IMR-90 (cell line): ENCODE measurements around the gene EIF1. TPM values are rescaled to one million over a fixed set of nuclear protein-coding genes. Genes with fewer than 3 reads are reported as not detected.

Experiments used
- ATAC-seq: fragments of 200-7000 bp; cut with Tn5 transposase; 2 replicates; pipeline ENCODE4 v1.9.1; 2020; ENCODE audit warnings: low read depth, mild to moderate bottlenecking, moderate library complexity
- BruUV-seq: library from RNA; stranded (reverse); fragments of 400-500 nt; replicated peaks from 2 replicates; lab custom pipeline; 2021; lab: Mats Ljungman, UMichigan
- CTCF ChIA-PET: fragments of 300-600 bp; formaldehyde crosslinking; extraction: SDS; loops from one replicate; lab custom pipeline; 2021; ENCODE audit warnings: antibody characterized with exemption; lab: Yijun Ruan, JAX
- POLR2A ChIA-PET: fragments of 300-600 bp; sonication (Branson Sonifier 250); formaldehyde crosslinking; loops from one replicate; lab custom pipeline; 2022; ENCODE audit warnings: antibody characterized with exemption; ENCODE audit not compliant: unreplicated experiment; lab: Charles Lee
- DNase-seq: peaks from one replicate; pipeline ENCODE4 v3.0.0; 2013
- H2AFZ ChIP-seq: replicated peaks from 2 replicates; pipeline ENCODE3; 2013; ENCODE audit warnings: low read length, mild to moderate bottlenecking; ENCODE audit not compliant: poor library complexity
- H2AK5ac ChIP-seq: 2 replicates; pipeline ENCODE4 v1.6.1; 2013; ENCODE audit warnings: low read depth, low read length, inconsistent platforms
- H2AK9ac ChIP-seq: replicated peaks from 2 replicates; pipeline ENCODE3; 2013; ENCODE audit warnings: mild to moderate bottlenecking, low read depth, low read length, moderate library complexity; ENCODE audit not compliant: poor library complexity
- H2BK120ac ChIP-seq: 2 replicates; pipeline ENCODE4 v1.6.1; 2013; ENCODE audit warnings: low read depth, low read length, inconsistent platforms
- H2BK15ac ChIP-seq: 3 replicates; pipeline ENCODE4 v1.6.1; 2013; ENCODE audit warnings: low read depth, low read length, inconsistent platforms
- H2BK20ac ChIP-seq: 2 replicates; pipeline ENCODE4 v1.6.1; 2013; ENCODE audit warnings: low read depth, mild to moderate bottlenecking, inconsistent platforms, low read length, moderate library complexity
- H2BK5ac ChIP-seq: 2 replicates; pipeline ENCODE4 v1.6.1; 2013; ENCODE audit warnings: mild to moderate bottlenecking, low read depth, low read length, inconsistent platforms; ENCODE audit not compliant: poor library complexity, severe bottlenecking
- H3K14ac ChIP-seq: replicated peaks from 2 replicates; pipeline ENCODE4 v1.6.1; 2013; ENCODE audit warnings: low read depth, low read length, inconsistent platforms
- H3K18ac ChIP-seq: 2 replicates; pipeline ENCODE4 v1.6.1; 2013; ENCODE audit warnings: low read depth, low read length, control low read depth
- H3K23ac ChIP-seq: 2 replicates; pipeline ENCODE4 v1.6.1; 2013; ENCODE audit warnings: low read depth, low read length, inconsistent platforms
- H3K27ac ChIP-seq: 2 replicates; pipeline ENCODE4 v1.5.1; 2013; ENCODE audit warnings: mild to moderate bottlenecking, control low read depth, low read length; ENCODE audit not compliant: insufficient read depth
- H3K27me3 ChIP-seq: 2 replicates; pipeline ENCODE4 v1.6.1; 2013; ENCODE audit warnings: low read length; ENCODE audit not compliant: control insufficient read depth, insufficient read depth
- H3K36me3 ChIP-seq: 2 replicates; pipeline ENCODE4 v1.6.1; 2013; ENCODE audit warnings: low read length, mixed read lengths; ENCODE audit not compliant: control insufficient read depth, insufficient read depth
- H3K4ac ChIP-seq: 2 replicates; pipeline ENCODE4 v1.6.1; 2013; ENCODE audit warnings: low read depth, low read length, inconsistent platforms
- H3K4me1 ChIP-seq: 2 replicates; pipeline ENCODE4 v1.6.1; 2013; ENCODE audit warnings: low read length, mixed read lengths; ENCODE audit not compliant: control insufficient read depth, insufficient read depth
- H3K4me2 ChIP-seq: 2 replicates; pipeline ENCODE4 v1.6.1; 2013; ENCODE audit warnings: low read depth, mild to moderate bottlenecking, control low read depth, low read length, moderate library complexity
- H3K4me3 ChIP-seq: 2 replicates; pipeline ENCODE4 v1.5.1; 2013; ENCODE audit warnings: low read depth, mild to moderate bottlenecking, control low read depth, low read length, moderate library complexity; ENCODE audit not compliant: insufficient read depth
- H3K56ac ChIP-seq: 2 replicates; pipeline ENCODE4 v1.6.1; 2013; ENCODE audit warnings: low read length, inconsistent platforms; ENCODE audit not compliant: insufficient read depth; ENCODE audit errors: extremely low read depth
- H3K79me1 ChIP-seq, 2 experiments: 2 replicates each; pipeline ENCODE4 v1.6.1; 2013; ENCODE audit warnings: low read length in 2 of 2, inconsistent platforms in 1 of 2, low read depth in 1 of 2
- H3K9ac ChIP-seq: 2 replicates; pipeline ENCODE4 v1.6.1; 2013; ENCODE audit warnings: low read depth, low read length, control low read depth
- H3K9me1 ChIP-seq: 2 replicates; pipeline ENCODE4 v1.6.1; 2013; ENCODE audit warnings: low read length, inconsistent platforms; ENCODE audit not compliant: insufficient read depth
- H3K9me3 ChIP-seq: 2 replicates; pipeline ENCODE4 v1.6.1; 2013; ENCODE audit warnings: low read length; ENCODE audit not compliant: control insufficient read depth, insufficient read depth
- H4K20me1 ChIP-seq: 2 replicates; pipeline ENCODE4 v1.6.1; 2013; ENCODE audit warnings: low read length, inconsistent platforms; ENCODE audit not compliant: insufficient read depth
- H4K5ac ChIP-seq: 2 replicates; pipeline ENCODE4 v1.6.1; 2013; ENCODE audit warnings: mild to moderate bottlenecking, low read depth, low read length, control low read depth
- H4K8ac ChIP-seq, 2 experiments: 2 replicates each; pipeline ENCODE4 v1.6.1; 2013; ENCODE audit warnings: low read depth in 2 of 2, low read length in 2 of 2, control low read depth in 1 of 2, inconsistent platforms in 1 of 2
- H4K91ac ChIP-seq: 2 replicates; pipeline ENCODE4 v1.6.1; 2013; ENCODE audit warnings: low read depth, low read length, inconsistent platforms; ENCODE audit not compliant: insufficient read depth
- BHLHE40 ChIP-seq: fragments of 150-350 bp; IDR thresholded peaks from 2 replicates; pipeline ENCODE4 v1.6.1; 2016; ENCODE audit warnings: mild to moderate bottlenecking, low read depth, low read length
- CEBPB ChIP-seq: IDR thresholded peaks from 2 replicates; pipeline ENCODE4 v1.6.1; 2012; ENCODE audit warnings: low read depth, low read length, improper control_type of control experiment
- MXI1 ChIP-seq: IDR thresholded peaks from 2 replicates; pipeline ENCODE4 v1.6.1; 2012; ENCODE audit warnings: low read depth, mild to moderate bottlenecking, low read length, moderate library complexity, borderline replicate concordance
- NFE2L2 ChIP-seq: fragments of 150-350 bp; IDR thresholded peaks from 2 replicates; pipeline ENCODE4 v1.6.1; 2016; ENCODE audit warnings: low read depth, mild to moderate bottlenecking, low read length
- POLR2A ChIP-seq: IDR thresholded peaks from 2 replicates; pipeline ENCODE4 v1.6.1; 2012; ENCODE audit warnings: mild to moderate bottlenecking, low read depth, low read length
- RAD21 ChIP-seq: IDR thresholded peaks from 2 replicates; pipeline ENCODE4 v1.6.1; 2012; ENCODE audit warnings: low read length, improper control_type of control experiment
- RCOR1 ChIP-seq: IDR thresholded peaks from 2 replicates; pipeline ENCODE4 v1.6.1; 2012; ENCODE audit warnings: mild to moderate bottlenecking, low read length, improper control_type of control experiment; ENCODE audit not compliant: insufficient replicate concordance
- SMC3 ChIP-seq: fragments of 150-350 bp; IDR thresholded peaks from 2 replicates; pipeline ENCODE4 v1.6.1; 2016; ENCODE audit warnings: low read depth, mild to moderate bottlenecking, antibody characterized with exemption, low read length, moderate library complexity
- WGBS, 2 experiments: methylation state at CpG; one replicate each; pipeline versions ENCODE4 v1.1.5 to v1.1.7; 2013; ENCODE audit warnings: missing lambda C conversion rate in 2 of 2; ENCODE audit not compliant: insufficient read length in 1 of 2; ENCODE audit errors: extremely low coverage in 2 of 2; 5-methylcytosine and 5-hydroxymethylcytosine counted together
- dilution Hi-C: fragments of 300-500 bp; cut with HindIII; formaldehyde crosslinking; loops from one replicate; pipeline ENCODE4 v1.14.3; 2018; ENCODE audit warnings: low sequenced_read_pairs; ENCODE audit not compliant: unreplicated experiment
- in situ Hi-C: fragments of 300-500 bp; cut with MboI; formaldehyde crosslinking; loops from 3 replicates; pipeline ENCODE4 v1.14.3; 2019; ENCODE audit warnings: low sequenced_read_pairs, inconsistent platforms, mixed read lengths
- intact Hi-C: fragments of 100-400 bp; cut with micrococcal nuclease; formaldehyde crosslinking; loops from 2 replicates; pipeline ENCODE4 v1.10.0; 2022
- polyA plus RNA-seq, 3 experiments: library from polyadenylated mRNA; depleted of rRNA; stranded (reverse); fragments of >200 nt; gene quantifications; 2 replicates each; pipeline ENCODE4 v1.2.3, GENCODE V29; 2012; ENCODE audit warnings: low replicate concordance in 1 of 3
- total RNA-seq: library from RNA; depleted of rRNA; stranded (reverse); fragments of >200 nt; gene quantifications from 2 replicates; pipeline ENCODE4 v1.2.3, GENCODE V29; 2012
- TF ChIP-seq, protein P1 (sequence below): fragments of 150-350 bp; IDR thresholded peaks from 2 replicates; pipeline ENCODE4 v1.6.1; 2016; ENCODE audit warnings: low read depth, mild to moderate bottlenecking, low read length, moderate library complexity, borderline replicate concordance

The EIF1 gene
- total and polyA plus RNA-seq, 2 of the 4 experiments (the other 2 are of a cell fraction) = 89.4 to 381 TPM

DNA sequence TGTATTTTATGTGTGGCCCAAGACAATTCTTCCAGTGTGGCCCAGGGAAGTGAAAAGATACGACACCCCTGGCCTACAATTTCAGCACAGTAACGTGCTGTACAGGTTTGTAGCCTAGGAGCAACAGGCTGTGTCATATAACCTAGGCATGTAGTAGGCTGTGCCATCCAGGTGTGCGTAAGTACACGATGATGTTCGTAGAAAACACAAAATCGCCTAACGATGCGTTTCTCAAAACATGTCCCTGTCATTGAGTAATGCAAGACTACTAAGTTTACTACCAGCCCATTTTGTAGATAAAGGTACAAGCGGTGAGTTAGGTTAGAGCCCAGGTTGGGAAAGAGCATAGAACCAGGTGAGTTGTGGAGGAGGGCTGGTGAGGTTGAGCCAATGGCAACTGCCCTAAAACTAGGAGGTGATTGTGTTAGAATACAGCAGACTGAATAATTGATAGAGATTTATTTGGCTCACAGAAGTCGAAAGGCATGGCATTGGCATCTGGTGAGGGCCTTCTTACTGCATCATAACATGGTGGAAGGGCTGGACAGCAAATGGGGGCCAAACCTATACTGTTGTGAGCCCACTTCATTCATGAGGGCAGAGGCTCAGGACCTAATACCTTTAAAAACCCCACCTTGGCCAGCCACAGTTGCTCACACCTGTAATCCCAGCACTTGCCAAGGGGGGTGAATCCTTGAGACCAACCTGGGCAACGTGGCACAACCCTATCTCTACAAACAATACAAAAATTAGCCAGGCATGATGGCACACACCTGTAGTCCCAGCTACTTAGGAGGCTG, 4.2 kb downstream of the EIF1 start:
- Histone ChIP-seq H2BK120ac (no peak overlapping the region), H3K9me3 (no peaks in the 10 kb centered on the region), H3K36me3 (peaks cover 46% of the 10 kb centered on the region), H3K4me1 (peaks cover 7% of the 10 kb centered on the region), H2BK15ac (no peak overlapping the region), H3K18ac (no peak overlapping the region), H3K23ac (no peak overlapping the region), H2AK5ac (no peak overlapping the region), H3K9me1 (peaks cover 23% of the 10 kb centered on the region), H3K4ac (no peak overlapping the region), H2BK20ac (no peak overlapping the region), H3K4me2 (no peak overlapping the region), H2AFZ (no peak overlapping the region), H3K56ac (no peak overlapping the region), H4K5ac (no peak overlapping the region; the same call in 1 of the 2 replicates), H4K91ac (no peak overlapping the region), H3K4me3 (no peak overlapping the region), H3K27me3 (no peaks in the 10 kb centered on the region), H3K27ac (no peak overlapping the region), H4K20me1 (peaks cover 74% of the 10 kb centered on the region), H3K79me1 (peaks cover 19 to 49% of the 10 kb centered on the region in 2 experiments), H3K14ac (no peak overlapping the region), H3K9ac (no peak overlapping the region), H2AK9ac (no peak overlapping the region), H4K8ac (peak overlapping the region in 1 of 2 experiments; percentile 58; a peak in 1 of 4 replicates), H2BK5ac (no peak overlapping the region)
- DNase-seq = peak; percentile 33
- ChIA-PET CTCF (interaction anchor here (0.6 kb wide), 1 partner anchor 13 kb away, joined by 5 read pairs; no protein-coding TSS in a partner anchor), POLR2A (interaction anchor here (0.6 to 0.7 kb wide), 3 partner anchors 8 to 141 kb away, joined by 3 to 5 read pairs (median 4); no protein-coding TSS in a partner anchor)
- WGBS, 2 experiments = 93% methylated on average over 3 of the region's 11 CpGs; no CpG with 5 or more reads in 1 of the 2 experiments
- dilution Hi-C loops (no loop called here), intact Hi-C loops (no loop called here), in situ Hi-C loops (no loop called here)
- ATAC-seq = no peak
- BruUV-seq = no TSS peak
- no peak for TF ChIP-seq BHLHE40
- TF ChIP-seq RCOR1 = no peak
- TF ChIP-seq CEBPB = no peak
- TF ChIP-seq, protein P1, sequence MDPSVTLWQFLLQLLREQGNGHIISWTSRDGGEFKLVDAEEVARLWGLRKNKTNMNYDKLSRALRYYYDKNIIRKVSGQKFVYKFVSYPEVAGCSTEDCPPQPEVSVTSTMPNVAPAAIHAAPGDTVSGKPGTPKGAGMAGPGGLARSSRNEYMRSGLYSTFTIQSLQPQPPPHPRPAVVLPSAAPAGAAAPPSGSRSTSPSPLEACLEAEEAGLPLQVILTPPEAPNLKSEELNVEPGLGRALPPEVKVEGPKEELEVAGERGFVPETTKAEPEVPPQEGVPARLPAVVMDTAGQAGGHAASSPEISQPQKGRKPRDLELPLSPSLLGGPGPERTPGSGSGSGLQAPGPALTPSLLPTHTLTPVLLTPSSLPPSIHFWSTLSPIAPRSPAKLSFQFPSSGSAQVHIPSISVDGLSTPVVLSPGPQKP = no peak
- no peak for TF ChIP-seq NFE2L2
- no peak for TF ChIP-seq SMC3
- no peak for TF ChIP-seq RAD21
- TF ChIP-seq POLR2A = peak; percentile 68
- TF ChIP-seq MXI1 = no peak
